ENCODE data around the gene MGLL.
A peak's percentile ranks its signal among the peaks of the same experiment; 100 is the strongest.

The MGLL gene

DNA sequence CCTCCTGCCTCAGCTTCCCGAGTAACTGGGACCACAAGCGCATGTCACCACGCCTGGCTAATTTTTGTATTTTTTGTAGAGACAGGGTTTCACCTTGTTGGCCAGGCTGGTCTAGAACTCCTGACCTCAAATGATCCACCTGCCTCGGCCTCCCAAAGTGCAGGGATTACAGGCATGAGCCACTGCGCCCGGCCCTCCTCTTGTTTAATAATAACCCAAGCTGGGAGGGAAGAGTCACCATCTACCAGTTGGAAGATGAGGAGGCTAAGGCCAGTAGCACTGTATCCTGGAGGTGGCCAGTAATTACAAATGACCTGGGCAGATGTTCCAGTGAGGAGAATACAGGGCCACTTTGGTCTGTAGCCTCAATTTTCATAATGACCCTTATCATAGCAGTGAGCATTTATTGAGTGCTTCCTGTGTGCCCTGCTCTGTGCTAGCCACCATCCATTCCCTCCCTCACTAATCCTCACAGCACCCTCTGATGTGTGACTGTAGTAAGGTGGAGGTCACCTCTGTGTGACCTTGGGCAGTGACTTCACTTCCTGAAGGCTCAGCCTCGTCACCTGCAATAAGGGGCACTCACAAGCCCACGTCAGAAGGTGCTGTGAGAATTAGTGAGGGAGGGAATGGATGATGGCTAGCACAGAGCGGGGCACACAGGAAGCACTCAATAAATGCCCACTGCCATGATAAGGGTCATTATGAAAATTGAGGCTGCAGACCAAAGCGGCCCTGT, 85.3 kb downstream of the MGLL start:
- no peak for DNase-seq

DNA sequence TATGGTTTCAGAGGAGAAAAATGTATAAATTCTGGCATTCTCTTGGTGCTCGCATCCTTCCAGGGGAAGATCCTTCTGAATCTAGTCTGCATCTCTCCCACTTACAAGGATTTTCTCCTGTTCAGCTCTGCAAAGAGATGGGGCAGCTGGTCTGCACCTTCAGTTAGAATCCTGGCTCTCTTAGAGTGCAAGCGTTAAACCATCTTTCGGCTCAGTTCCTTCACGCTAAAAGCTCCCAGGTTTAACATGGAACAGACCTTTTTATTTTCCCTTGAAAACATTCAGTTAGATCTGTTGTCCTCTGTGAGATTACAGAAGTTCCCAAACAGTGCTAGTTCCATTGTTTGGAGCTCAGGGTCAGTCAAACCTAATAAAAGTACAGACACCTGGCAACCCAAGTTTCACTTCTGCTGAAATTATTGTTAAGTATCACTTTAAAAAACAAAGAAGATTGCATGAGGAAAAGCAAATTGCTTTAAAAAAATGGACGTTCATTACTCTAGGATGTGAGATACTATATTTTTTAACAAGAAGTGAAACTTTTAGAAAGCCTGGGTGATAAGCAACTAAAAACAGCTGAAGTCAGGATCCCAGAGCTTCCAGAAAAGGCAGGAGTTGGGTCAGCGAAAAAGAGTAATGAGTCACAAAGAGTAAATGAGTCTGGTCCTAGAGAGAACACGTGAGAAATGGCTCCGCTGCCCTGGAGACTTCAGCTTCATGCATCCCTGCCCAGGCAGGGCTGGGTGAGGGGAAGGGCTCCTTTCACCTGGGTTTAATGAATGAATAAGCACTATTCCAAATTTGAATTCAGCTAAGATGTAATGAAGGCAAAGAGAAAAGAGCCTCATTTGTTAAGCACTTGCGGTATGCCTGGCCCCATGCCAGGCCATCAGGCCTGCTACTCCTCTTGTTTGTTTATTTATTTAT, 86.3 kb downstream of the MGLL start:
- DNase-seq, result no peak

DNA sequence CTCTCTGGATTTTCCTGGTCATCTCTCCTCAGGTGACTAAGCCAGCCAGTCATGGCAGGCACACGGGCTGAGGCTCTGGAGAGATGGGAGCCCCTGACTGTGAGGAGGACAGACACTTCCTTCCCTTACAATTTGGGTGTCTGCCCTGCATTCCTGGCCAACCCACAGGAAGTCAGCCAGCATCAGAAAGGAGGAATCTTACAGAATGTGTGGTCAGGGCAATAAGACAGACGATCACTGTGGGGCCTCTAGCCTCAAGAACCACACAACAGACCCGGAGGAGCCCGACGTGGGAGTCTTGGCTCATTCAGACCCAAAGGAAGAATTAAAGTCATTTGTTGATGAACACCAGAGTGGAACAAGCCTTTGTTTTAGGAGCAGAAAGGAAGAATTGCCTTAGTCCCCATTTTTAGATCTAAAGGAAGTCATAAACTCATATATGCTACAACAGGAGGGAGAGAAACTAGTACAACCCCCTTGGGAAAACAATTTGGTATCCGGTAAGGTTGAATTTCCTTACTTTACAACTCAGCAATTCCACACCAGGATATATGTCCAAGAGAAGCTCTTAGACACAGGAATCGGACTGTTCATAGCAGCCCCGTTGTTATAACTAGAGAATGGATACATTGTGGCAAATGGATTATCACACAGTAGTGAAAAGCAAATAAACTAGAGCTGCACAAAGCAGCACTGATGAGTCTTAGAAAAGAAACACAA, 87.4 kb downstream of the MGLL start:
- DNase-seq, result no peak

DNA sequence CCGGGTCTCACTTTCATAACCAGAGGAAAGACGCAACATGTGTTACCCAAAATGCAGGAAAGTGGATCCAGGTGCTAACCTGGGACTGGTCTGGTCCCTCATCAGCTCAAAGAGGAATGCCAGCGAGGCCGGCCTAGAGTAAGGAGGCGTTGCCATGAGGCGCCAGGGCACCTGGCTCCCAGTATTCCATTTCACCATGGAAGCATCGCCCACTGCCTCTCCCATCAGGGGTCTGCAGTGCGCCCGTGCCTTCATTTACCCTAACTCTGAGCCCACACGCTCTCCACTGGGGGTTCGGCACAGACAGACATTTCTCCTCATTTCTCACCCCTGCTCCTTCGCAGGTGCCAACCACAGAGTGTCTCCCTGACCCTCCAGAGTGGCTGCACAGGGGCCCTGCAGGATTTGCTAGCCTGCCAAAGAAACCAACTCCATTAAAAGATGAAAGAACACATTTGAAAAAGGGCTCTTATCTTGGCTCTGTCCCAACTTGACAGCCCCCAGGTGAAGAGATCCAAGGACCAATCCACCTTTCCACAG, 88.1 kb downstream of the MGLL start:
- DNase-seq, result no peak

DNA sequence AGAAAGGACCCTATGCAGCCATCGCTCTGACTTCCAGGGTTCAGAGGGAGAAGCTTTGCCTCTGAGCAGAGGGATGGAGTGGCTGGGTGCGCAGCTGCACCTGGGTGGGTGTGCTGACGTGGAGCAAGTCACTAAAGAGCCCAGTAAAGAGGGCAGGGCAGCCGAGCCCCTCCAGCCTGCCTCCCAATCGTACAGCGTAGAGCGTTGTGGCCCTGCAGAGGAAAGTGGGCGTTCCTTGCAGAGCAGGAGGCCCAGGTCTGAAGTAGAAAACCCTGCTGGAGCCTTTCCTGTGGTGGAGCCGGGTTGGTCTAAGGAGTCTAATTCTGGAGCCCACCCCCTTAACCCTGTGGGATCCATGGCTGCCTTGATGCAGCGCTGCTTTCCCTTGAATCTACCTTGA, 88.5 kb downstream of the MGLL start:
- no peak for DNase-seq

DNA sequence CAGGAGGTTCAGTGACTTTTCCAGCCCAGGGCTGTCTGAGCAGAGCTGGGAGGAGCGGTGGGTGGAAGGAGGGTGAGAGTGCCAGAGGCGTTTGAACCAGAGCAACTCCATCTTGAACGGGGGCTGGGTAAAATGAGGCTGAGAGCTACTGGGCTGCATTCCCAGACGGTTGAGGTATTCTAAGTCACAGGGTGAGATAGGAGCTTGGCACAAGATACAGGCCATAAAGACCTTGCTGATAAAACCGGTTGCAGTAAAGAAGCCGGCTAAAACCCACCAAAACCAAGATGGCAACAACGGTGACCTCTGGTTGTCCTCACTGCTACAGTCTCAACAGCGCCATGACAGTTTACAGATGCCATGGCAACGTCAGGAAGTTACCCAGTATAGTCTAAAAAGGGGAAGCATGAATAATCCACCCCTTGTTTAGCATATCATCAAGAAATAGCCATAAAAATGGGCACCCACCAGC, 89.4 kb downstream of the MGLL start:
- no peak for DNase-seq

DNA sequence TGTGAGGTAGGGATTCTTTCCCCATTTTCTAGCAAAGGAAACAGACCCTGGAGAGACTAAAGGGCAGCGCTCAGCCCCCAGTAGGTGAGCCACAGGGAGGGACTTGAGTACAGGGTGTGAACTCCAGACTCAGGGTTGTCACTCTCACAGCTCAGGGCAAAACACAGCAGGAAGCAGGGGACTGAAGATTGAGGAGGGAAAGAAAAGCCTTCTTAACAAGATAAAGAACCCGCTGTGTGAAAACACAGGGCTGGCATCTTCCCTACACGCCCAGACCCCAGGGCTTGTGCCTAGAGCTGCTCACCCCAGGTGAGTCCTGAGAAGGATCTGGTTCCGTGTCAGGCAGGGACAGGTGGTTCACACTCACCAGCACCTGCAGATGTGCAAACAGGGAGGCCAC, 90.0 kb downstream of the MGLL start:
- no peak for DNase-seq

DNA sequence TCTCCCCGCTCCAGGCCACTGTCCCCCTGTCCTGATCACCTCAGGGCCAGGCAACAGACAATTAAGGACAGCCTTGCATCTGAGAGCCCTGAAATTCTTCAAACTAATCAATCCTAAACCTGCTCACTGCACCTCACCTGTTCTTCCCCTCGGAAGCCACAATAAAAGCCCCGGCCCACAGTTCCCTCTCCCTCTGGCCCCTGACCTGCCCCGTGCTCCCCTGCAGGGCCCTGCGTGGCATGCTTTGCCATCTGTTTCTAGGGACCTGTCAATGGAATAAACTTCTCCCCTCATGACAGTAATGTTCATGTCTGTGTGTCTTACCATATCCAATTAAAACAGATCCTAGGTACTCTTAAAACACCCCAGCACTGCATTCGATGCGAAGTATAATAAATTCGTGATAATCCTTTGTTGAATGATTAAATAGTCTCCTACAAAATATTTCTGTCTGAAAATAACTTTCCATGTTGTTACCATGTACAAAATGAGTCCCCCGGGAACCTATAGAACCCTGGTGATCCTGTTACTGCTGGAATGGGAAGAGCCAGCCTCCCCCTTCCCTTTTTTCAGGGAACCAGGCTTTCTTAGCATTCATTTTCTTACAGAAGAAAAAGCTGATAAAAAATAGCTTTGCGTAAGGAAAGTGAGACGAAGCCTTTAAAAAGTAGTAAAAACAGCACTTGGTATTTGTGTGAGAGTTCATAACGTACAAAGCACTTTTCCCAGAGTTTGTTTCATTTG, 90.6 kb downstream of the MGLL start:
- no peak for DNase-seq

DNA sequence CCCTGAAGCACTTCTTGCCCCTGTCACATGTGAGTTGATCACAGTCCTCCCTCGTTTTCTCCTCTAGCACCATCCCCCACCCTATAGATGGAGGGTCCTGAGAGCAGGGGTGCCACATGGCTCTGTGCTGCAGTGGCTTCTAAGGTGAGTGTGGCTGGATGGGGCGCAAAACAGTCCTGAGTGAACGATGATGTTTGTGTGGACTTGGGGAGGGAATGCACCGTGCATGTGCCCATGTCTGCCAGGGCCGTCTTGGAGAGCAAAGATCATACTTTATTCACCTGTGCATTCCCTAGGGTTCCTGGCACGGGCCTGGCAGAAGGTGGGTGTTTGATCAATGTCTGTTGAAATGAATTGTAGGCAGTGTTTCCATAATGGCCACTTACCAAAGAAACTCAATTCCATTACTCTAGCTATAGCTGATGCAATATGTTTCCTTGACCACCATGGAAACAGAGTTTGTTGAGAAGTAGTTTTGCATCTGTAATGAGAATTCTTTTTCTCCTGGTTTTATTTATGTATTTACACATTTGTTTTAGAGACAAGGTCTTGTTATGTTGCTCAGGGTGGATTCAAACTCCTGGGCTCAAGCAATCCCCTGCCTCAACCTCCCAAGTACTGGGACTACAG, 91.5 kb downstream of the MGLL start:
- DNase-seq, result no peak

DNA sequence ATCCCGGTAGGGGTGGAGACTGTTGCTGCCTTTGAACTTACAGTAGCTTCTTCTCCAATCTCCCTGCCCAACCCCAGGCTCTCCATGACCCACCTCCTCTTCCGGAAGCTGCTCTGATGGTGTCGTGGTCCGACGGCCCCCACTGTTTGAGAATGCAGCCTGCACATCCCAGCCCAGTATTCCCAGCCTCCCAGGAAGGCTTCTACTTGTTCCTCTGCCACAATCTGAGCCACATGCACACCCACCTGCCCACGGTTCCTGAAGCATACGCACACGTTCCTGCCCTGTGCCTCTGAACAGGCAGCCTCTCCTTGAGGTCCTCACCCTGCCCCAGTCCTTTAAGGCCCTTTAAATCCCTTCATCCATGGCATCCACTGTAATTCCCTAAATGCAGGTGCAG, 92.1 kb downstream of the MGLL start:
- no peak for DNase-seq

DNA sequence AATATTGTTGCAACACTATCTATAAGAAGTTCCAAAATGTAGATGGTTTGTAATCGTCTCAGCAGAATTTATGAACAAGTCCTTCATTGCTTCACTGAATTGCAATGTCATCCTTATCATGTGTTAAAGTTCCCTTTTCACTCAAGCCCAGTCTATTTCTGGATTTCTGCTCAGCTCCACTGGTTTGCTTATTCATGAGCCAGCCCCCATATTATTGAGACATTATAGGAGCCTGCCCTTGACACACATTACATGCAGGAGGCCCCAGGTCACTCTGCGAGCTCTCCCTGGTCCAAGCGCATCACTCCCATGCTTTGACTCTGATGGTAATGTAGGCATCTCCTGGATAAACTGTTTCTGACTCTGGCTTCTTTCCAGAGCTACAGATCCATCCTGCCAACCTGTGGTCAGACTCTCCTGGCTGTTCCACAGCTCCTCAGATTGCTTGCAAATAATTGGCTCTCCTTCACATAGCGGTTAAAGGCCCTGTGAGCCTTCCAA, 92.7 kb downstream of the MGLL start:
- DNase-seq, result peak; percentile 13

DNA sequence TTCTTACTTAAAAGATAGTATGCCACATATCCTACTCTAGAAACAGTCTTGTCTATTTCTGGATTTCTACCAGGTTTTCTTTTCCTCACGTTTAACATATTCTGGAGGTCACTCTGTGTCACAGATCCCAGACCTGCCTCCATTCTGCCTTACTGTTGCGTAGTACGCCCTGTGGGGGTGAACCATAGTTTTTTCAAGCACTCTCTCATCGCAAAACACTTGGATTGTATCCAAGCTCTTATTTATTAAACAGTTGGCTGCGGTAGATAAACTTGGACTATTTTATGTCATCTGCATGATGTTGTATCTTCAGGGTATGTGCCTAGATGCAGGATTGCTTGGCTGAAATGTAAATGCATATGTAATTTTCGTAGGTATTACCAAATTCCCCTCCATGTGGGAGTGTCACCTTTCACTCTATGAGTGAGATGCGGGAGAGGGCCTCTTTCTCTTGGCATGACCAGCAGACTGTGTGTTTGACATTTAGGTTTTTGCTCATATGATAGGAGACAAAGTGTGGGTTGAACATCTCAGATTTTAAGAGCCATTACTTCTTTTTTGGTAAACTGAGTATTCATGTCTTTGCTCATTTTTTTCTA, 93.8 kb downstream of the MGLL start:
- DNase-seq, result peak; percentile 45

DNA sequence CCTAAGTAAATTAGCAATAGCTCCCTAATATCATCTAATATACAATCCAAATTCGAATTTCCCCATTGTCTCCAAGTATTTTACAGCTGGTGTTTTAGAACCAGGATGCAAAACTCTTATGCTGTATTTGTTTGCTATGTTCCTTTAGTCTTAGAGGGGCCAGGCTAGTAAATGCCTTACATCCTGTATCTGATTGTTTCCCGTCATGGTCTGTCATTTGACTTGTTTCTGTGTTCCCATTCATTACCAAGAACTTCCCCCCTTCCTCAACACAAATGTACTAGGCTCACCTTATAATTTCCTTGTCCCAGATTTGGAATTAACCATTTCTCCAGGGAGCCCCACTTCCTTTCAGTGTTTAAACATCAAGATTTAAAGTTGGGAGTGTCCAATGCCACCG, 95.4 kb downstream of the MGLL start:
- no peak for DNase-seq

DNA sequence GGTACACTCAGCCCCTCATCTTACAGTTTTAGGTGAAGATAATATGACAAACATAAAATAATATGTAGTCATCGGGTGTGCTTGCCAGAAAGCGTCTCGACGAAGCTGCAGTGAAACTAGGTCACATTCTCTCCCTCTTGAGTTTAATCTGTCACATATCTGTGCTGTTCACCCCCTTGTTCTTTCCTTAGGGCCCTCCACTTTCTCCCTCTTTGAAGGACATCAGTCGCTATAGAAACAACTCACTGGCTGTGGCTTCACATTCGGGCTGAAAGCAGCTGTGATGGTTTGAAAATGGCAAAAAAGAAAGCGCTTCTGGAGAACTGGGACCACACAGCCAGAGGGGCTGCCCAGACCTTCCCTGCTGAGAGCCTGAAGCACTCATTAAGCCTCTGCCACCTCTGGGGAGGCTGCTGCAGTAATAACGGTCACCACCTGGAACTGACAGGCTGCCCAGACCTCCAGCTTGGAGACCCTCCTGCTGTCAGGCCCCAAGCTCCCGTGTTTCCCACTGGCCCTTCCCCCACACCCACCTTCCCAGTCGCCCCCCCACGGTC, 99.2 kb downstream of the MGLL start:
- DNase-seq, result peak; percentile 95

DNA sequence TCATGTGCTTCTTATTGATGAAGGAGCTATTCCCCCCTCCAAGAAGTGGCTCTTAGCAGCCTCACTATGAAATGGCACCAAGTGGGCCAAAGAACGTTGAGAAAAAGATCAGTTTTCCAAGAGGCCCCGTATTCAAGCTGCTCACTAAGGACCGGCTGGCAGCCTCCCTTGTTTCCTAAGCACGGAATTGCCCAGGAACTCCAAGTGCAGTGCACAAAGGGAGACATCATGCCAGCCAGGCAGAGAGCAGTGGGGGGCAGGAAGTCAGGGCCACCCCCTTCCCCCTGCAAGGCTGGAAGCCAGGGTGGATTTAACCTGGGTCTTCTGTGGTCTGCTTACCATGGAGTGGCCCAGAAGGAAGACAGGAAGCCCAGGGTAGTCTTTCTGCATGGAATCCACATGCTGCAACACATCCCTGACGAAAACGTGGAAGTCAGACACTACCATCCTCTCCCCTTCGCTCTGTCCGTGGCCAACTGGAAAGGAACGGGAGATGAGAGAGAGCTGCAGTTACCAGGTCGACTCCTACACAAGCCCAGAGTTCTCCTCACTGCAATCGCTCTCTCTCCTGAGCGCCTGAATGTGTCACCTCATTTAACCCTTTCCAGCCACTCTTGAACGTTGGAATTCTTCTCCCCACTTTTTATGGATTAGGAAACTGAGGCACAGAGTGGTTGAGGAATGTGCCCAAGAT, 100.1 kb downstream of the MGLL start:
- DNase-seq, result peak; percentile 73

DNA sequence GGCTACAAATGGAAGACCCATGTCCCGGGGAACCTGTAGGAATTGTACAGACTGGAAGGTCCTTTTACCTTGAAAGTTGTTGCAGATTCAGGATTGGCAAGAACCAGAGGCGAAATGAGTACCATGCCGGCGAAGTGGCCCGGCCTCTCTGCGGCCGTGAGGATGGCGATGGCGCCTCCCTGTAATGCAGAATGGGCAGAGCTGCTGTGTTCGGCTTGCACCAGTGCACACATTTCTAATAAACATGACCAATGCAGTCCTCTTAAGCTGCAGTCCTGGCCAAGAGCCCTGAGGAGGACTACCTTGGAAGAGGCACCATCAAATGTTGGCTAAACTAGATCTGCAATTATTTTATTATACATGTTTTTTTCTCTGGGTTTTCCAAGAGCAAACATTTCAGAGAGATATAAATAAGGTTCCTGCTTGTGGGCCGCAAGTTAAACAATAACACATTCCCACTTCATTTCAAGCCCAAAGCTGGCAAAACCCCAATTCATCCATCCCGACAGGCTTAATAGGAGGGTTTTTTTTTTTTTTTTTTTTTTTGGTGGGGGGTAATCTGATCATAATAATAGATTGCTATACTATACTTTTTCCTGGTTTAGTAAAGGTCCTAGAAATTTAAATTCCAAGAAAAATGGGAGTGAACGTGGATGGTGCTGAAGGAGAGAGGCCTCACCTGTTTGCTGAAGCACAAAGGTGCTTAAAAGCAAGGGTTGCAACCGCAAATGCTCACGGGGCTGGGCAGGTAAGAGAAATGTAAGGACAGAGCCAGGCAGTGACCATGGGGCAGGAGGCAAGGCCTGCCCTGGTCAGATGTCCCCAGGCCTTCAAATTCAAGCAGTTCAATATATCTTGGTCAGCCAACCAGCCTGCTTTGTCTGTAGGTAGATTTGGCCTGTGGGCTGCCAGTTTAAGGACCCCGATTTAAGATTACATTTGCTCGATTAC, 101.1 kb downstream of the MGLL start:
- peak; percentile 79 for DNase-seq

DNA sequence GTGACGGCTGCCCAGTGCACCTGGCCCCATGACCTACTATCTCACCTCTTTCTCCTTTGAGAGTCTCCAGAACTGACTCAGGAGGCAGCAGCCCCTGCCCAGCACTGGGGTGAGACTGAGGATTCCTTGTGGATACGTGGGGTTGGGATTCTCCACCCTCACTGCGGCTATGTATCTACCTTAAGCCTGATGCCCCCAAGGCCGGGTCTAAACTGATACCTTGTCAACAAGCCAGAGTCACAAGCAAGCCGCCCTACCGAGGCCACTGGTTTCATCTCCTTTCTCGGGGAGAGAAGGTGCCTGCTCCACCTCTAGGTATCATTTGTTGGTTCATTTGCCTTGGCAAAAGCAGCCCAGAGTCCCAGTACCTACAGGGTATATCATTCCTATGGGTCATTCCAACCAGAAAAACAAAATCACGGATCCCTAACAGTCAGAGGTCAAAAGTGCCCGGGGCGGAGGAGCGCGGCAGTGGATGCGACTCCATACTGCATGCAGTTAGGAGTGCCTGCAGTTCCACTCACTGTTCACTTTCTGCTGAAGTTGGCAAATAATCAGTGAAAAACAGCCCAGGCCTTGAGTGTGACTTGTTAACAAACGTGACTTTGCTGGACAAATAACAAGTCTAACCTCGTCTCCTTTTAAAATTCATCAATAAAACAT, 102.0 kb downstream of the MGLL start:
- DNase-seq, result no peak

DNA sequence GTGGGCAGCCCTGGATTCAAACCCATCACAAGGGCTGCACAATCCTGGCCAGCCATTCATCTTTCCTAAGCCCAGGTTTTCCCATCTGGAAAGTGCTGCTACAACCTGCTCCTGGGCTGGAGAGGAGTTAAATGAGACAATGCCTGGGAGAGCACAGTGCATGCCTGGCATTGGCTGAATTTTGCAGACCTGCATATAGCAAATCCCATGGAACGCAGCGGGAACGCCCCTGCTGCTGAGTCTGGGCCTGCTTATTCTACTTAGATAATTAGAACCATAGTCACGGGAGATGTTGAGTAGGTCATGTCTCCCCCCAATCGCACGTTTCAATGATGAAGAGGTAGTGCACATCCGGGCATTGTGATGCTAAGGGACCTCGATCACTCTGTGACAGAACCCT, 102.9 kb downstream of the MGLL start:
- DNase-seq, result no peak

DNA sequence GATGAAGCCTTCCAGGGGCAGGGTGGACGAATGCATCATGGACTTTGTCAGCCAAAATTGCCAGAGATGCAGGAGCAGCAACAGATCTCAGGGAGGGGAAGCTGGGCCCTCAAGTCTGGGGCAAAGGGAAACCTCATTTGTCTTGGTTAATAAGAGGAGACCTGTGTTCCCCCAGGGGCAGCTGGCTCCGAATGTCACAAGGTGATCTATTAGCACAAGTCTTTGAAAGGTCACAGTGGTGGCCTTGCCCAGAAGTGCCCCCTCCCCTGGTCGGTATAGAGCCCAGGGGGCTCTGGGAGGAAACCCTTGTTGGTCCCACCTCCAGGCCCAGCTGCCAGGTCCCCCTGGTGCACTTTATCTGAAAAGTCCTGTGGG, 103.4 kb downstream of the MGLL start:
- DNase-seq, result no peak
